NT2/D1 (cell line): ENCODE results near the gene ABCC4.

ENCODE experiments used
- DNase-seq: peaks from one replicate; pipeline ENCODE4 v3.0.0-alpha.2; 2011; ENCODE audit warnings: low read depth, low spot score
- H3K27me3 ChIP-seq: 2 replicates; pipeline ENCODE4 v1.6.0; 2011; ENCODE audit warnings: mild to moderate bottlenecking; ENCODE audit not compliant: insufficient read length, insufficient read depth
- H3K36me3 ChIP-seq: 2 replicates; pipeline ENCODE4 v1.6.1; 2011; ENCODE audit warnings: mild to moderate bottlenecking, low read length, mixed read lengths; ENCODE audit not compliant: insufficient read depth, insufficient read length
- H3K4me1 ChIP-seq: 2 replicates; pipeline ENCODE4 v1.5.1; 2011; ENCODE audit not compliant: insufficient read depth, insufficient read length
- H3K4me3 ChIP-seq: 2 replicates; pipeline ENCODE4 v1.5.1; 2011; ENCODE audit warnings: low read depth; ENCODE audit not compliant: insufficient read length
- H3K9ac ChIP-seq: 2 replicates; pipeline ENCODE4 v1.6.0; 2011; ENCODE audit warnings: low read depth; ENCODE audit not compliant: insufficient read length
- H3K9me3 ChIP-seq: 2 replicates; pipeline ENCODE4 v1.5.1; 2011; ENCODE audit warnings: mild to moderate bottlenecking, low read length; ENCODE audit not compliant: insufficient read depth
- SUZ12 ChIP-seq: IDR thresholded peaks from 2 replicates; pipeline ENCODE4 v1.6.1; 2011; ENCODE audit not compliant: insufficient read length, insufficient read depth; ENCODE audit errors: extremely low read depth
- YY1 ChIP-seq: IDR thresholded peaks from 2 replicates; pipeline ENCODE4 v1.6.1; 2011; ENCODE audit not compliant: insufficient read length, insufficient read depth
- ZNF274 ChIP-seq: IDR thresholded peaks from 2 replicates; pipeline ENCODE4 v1.6.1; 2011; ENCODE audit warnings: mild to moderate bottlenecking, low read depth, low read length

The ABCC4 gene

DNA sequence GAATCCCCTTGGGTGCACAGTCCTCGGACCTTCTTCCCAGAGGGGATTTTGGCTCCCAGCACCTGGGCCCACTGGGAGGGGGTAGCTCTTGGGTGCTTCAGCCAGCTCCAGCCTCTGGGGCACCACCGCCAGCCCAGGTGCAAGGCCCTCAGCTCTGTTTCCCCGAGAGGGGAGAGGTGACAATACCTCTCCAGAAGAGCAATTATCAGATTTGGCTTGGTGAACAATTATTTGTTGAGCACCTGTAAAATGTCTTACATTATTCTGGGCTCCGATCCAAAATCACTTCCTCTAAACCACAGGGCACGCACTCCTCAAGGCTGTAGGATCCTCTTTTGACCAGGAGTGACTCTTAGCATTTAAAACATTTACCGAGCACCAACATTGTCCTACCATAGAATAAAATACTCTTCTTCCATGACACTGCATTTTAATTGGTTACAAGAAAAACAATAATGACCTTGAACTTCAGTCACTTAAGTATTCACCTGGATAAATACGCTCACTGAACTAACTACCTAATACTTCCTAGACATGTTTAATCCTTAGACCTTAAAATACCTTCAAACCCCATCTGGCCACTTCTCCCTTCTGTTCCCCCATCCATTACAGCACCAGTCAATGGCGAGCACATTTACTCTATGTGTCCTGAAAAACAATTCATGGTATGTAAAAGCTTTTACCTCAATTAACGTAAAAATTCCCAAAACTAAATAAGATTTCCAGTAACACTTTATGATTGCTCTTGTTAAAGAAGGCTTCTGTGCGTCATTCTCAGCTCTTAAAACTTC, 54.8 kb downstream of the ABCC4 start:
- H3K27me3 ChIP-seq, result no peaks in the 10 kb centered on the region
- TF ChIP-seq YY1 (no peak), ZNF274 (no peak), SUZ12 (no peak)
- no peak overlapping the region for H3K9ac ChIP-seq
- no peak overlapping the region for H3K4me3 ChIP-seq
- no peaks in the 10 kb centered on the region for H3K9me3 ChIP-seq
- peaks cover 13% of the 10 kb centered on the region for H3K36me3 ChIP-seq
- no peaks in the 10 kb centered on the region for H3K4me1 ChIP-seq
- DNase-seq, result no peak

DNA sequence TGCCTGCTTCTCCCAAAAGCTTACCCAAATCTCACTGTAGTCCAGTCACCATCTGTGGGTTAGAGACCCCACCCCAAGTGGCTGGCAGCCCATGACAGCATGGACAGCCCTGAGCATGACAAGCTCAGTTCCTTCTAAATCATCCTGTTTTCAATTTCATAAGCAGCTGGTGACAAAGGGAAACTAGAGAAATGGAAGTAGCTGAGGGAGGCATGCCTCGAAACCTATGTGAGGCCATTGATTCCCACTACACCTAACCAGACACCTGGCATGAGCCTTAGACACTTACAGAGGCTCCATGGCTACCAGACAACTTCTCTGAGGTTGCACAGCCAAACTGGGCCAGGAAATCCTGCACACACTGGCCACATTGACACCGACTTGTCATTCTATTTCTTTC, 56.2 kb downstream of the ABCC4 start:
- Histone ChIP-seq H3K36me3 (peaks cover 13% of the 10 kb centered on the region), H3K4me1 (no peaks in the 10 kb centered on the region), H3K9me3 (no peaks in the 10 kb centered on the region), H3K27me3 (no peaks in the 10 kb centered on the region), H3K9ac (no peak overlapping the region), H3K4me3 (no peak overlapping the region)
- no peak for TF ChIP-seq SUZ12
- no peak for TF ChIP-seq YY1
- no peak for TF ChIP-seq ZNF274
- no peak for DNase-seq

DNA sequence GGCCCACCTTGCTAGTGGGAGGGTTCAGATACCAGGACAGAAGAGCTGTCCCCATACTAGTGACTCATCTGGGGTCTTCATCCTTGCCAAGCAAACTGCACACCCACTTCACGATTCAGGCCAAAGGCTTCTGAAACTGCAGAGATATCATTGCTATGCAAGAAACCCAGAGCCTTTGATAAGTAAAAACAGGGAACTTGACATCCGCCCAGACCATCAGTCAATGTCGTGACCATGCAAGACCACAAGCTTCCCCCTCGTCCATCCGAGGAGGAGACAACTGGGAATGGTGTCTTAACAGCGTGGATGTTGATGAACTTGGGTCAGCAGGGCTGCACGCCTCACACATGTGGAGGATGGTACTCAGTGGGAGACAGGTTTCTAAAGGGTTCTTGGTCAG, 58.0 kb downstream of the ABCC4 start:
- TF ChIP-seq SUZ12 (no peak), ZNF274 (no peak), YY1 (no peak)
- no peaks in the 10 kb centered on the region for H3K27me3 ChIP-seq
- H3K4me1 ChIP-seq, result no peaks in the 10 kb centered on the region
- H3K9me3 ChIP-seq, result no peaks in the 10 kb centered on the region
- H3K4me3 ChIP-seq, result no peak overlapping the region
- no peak overlapping the region for H3K9ac ChIP-seq
- no peak for DNase-seq
- H3K36me3 ChIP-seq, result peaks cover 13% of the 10 kb centered on the region

DNA sequence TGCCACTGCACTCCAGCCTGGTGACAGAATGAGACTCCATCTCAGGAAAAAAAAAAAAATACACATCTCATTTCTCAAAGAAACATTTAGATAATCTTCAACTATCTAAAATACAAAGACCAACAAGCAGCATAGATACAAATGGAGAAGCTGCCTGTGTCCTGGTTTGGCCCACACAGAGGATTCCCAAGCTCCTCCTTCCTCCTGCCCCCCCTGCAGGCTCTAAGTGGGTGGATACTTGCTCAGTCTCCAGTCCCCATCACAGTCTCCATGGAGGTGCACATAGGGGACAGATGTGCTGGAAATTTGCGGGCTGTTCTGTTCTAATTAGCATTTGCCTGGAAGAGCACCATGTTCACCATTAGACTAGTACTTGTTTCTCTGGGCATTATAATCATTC, 59.9 kb downstream of the ABCC4 start:
- no peaks in the 10 kb centered on the region for H3K9me3 ChIP-seq
- H3K9ac ChIP-seq, result no peak overlapping the region
- DNase-seq, result no peak

DNA sequence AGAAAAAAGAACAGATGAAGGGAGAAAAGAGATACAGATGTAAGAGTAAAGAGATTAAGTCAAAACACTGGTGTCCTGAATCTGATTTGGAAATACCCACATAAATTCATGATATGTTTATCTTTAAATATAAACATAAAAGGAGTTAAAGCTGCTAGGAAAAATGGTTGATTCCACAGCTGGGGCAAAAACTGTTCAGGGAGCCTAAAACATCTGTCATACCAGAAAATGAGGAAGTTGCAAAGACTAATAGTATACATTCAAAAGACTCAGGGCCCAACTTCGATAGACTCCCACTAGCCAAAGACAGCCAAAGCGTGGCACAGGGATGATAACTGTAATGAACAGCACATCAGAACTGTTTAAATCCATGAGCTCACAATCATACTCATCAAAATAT, 62.0 kb downstream of the ABCC4 start:
- no peak for DNase-seq
- Histone ChIP-seq H3K9me3 (no peaks in the 10 kb centered on the region), H3K9ac (no peak overlapping the region)

More for the DNA sequence above, 59.9 kb downstream of the ABCC4 start:
- Histone ChIP-seq H3K4me1 (no peaks in the 10 kb centered on the region), H3K27me3 (no peaks in the 10 kb centered on the region), H3K4me3 (no peak overlapping the region), H3K36me3 (peaks cover 17% of the 10 kb centered on the region)
- TF ChIP-seq SUZ12 (no peak), ZNF274 (no peak), YY1 (no peak)

DNA sequence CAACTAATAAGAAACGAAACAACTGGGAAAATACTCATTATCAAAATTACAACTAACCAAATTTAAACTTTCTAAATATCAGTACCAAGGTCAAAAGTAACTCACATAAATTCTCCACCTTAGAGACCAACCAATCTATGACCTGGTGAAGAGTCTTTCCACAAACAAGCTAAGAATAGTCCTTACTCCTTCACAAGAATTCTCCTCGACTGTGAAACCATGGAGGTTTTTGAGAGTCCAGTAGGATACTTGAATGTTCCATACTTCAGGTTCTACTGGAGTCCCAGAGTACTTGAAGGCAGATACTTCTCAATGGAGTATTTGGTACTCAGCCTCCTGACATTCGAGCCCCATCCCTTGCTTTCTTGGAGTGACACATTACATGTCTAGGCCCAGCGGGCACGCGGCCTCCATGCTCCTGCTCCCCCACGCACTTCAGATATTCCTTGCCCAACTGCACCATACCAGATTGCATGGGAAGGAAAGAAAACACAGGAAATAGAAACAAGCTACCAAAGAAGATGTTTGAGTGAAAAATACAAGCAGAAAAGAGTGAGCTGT, 63.9 kb downstream of the ABCC4 start:
- H3K4me3 ChIP-seq, result no peak overlapping the region
- no peaks in the 10 kb centered on the region for H3K4me1 ChIP-seq
- no peak overlapping the region for H3K9ac ChIP-seq
- H3K9me3 ChIP-seq, result no peaks in the 10 kb centered on the region
- TF ChIP-seq YY1 (no peak), SUZ12 (no peak), ZNF274 (no peak)
- H3K36me3 ChIP-seq, result peaks cover 12% of the 10 kb centered on the region
- H3K27me3 ChIP-seq, result no peaks in the 10 kb centered on the region
- DNase-seq, result no peak

More for the DNA sequence above, 62.0 kb downstream of the ABCC4 start:
- Histone ChIP-seq H3K27me3 (no peaks in the 10 kb centered on the region), H3K36me3 (peaks cover 11% of the 10 kb centered on the region), H3K4me3 (no peak overlapping the region), H3K4me1 (no peaks in the 10 kb centered on the region)
- TF ChIP-seq ZNF274 (no peak), SUZ12 (no peak), YY1 (no peak)

DNA sequence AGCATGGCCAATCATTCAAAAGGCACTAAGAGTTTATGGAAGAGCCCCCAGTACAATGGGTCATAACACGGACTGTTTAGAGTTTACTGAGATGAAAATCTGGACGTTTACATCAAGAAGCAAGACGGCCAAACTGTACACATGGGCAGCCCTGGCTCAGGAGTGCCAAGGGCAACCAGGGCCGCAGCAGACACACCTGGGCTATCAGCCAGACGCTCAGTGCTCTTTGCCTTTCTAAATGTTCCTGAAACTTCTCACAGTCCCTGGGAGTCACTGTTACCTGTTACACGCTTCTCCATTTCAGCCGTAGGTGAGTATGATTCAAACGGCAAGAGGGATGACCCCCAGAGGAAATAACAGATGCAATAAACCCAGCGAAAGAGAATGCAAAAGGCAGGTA, 64.5 kb downstream of the ABCC4 start:
- H3K9me3 ChIP-seq, result no peaks in the 10 kb centered on the region
- no peak for DNase-seq
- H3K36me3 ChIP-seq, result peaks cover 12% of the 10 kb centered on the region

DNA sequence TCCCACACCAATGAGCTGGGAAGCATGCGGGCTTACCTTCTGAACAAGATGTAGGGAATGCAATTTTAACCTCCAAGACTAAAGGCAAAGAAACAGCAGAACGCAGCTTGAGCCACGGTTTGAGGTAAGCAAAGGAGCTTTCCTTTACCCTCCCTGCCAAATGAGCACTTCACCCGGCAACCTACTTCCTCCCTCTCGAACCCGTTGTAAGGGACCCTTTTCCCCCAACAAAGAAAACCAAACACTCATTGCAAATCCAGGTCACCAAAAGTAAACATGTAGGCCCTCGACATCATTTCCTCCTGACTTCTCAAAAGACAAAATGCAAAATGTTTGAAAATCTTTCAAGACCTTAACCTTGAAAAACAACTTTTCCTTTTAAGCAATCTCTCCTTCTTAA, 65.3 kb downstream of the ABCC4 start:
- H3K9ac ChIP-seq, result no peak overlapping the region
- H3K4me1 ChIP-seq, result no peaks in the 10 kb centered on the region
- no peak overlapping the region for H3K4me3 ChIP-seq
- no peaks in the 10 kb centered on the region for H3K9me3 ChIP-seq
- no peaks in the 10 kb centered on the region for H3K27me3 ChIP-seq
- TF ChIP-seq ZNF274 (no peak), YY1 (no peak), SUZ12 (no peak)
- no peak for DNase-seq
- H3K36me3 ChIP-seq, result peaks cover 14% of the 10 kb centered on the region

More for the DNA sequence above, 64.5 kb downstream of the ABCC4 start:
- no peaks in the 10 kb centered on the region for H3K4me1 ChIP-seq
- H3K4me3 ChIP-seq, result no peak overlapping the region
- H3K27me3 ChIP-seq, result no peaks in the 10 kb centered on the region
- TF ChIP-seq SUZ12 (no peak), YY1 (no peak)
- no peak overlapping the region for H3K9ac ChIP-seq
